HT-29 (cell line): ENCODE measurements around the gene RAB11FIP4. TPM values are rescaled to one million over a fixed set of nuclear protein-coding genes. Genes with fewer than 3 reads are reported as not detected.

Experiments used
- DNase-seq: peaks from one replicate; pipeline ENCODE4 v3.0.0-alpha.2; 2015; ENCODE audit warnings: low spot score
- total RNA-seq: library from RNA; depleted of rRNA; stranded (reverse); fragments of >200 nt; shearing (Covaris generic); gene quantifications from 2 replicates; pipeline ENCODE4 v1.2.3, GENCODE V29; 2014

RAB11FIP4 gene
- total RNA-seq, 1 experiment from 2014 or later: 59.5 TPM

GRCh38 chr17:31405890-31406371 lies 14.5 kb downstream of the RAB11FIP4 start:
- DNase-seq: no peak

GRCh38 chr17:31408586-31408985 lies 17.1 kb downstream of the RAB11FIP4 start:
- DNase-seq: no peak

- DNase-seq: no peak
These were observed 20.3 kb downstream of the RAB11FIP4 start for GRCh38 chr17:31411707-31412285.

- no peak for DNase-seq
These were observed 21.0 kb downstream of the RAB11FIP4 start for GRCh38 chr17:31412511-31412910.

GRCh38 chr17:31413081-31413799 lies 21.8 kb downstream of the RAB11FIP4 start:
- DNase-seq: no peak

- no peak for DNase-seq
These were observed 22.5 kb downstream of the RAB11FIP4 start for GRCh38 chr17:31413874-31414549.

GRCh38 chr17:31414550-31414918 lies 23.1 kb downstream of the RAB11FIP4 start:
- no peak for DNase-seq

GRCh38 chr17:31415004-31415454 lies 23.6 kb downstream of the RAB11FIP4 start:
- DNase-seq: no peak

- DNase-seq: no peak
These were observed 24.4 kb downstream of the RAB11FIP4 start for GRCh38 chr17:31415640-31416502.

- no peak for DNase-seq
These were observed 25.0 kb downstream of the RAB11FIP4 start for GRCh38 chr17:31416503-31416923.

- DNase-seq: no peak
These were observed 25.7 kb downstream of the RAB11FIP4 start for GRCh38 chr17:31417051-31417792.

GRCh38 chr17:31418773-31419350 lies 27.4 kb downstream of the RAB11FIP4 start:
- no peak for DNase-seq

- DNase-seq: no peak
These were observed 31.0 kb downstream of the RAB11FIP4 start for GRCh38 chr17:31422443-31422842.

- no peak for DNase-seq
These were observed 33.4 kb downstream of the RAB11FIP4 start for GRCh38 chr17:31424944-31425281.

- DNase-seq: no peak
These were observed 34.0 kb downstream of the RAB11FIP4 start for GRCh38 chr17:31425282-31426040.

- peak; percentile 38 for DNase-seq
These were observed 36.2 kb downstream of the RAB11FIP4 start for GRCh38 chr17:31427684-31428083.

GRCh38 chr17:31428111-31428510 lies 36.6 kb downstream of the RAB11FIP4 start:
- DNase-seq: no peak

GRCh38 chr17:31428512-31428911 lies 37.0 kb downstream of the RAB11FIP4 start:
- no peak for DNase-seq

- DNase-seq: peak; percentile 51
These were observed 39.8 kb downstream of the RAB11FIP4 start for GRCh38 chr17:31431098-31431851.
